HG03045 (cell line): ENCODE data around the gene TRIM36.

ENCODE experiments used
- ATAC-seq: cut with Tn5 transposase; IDR thresholded peaks from one replicate; pipeline ENCODE4 v1.9.1; 2021; ENCODE audit warnings: mild to moderate bottlenecking, moderate library complexity; ENCODE audit not compliant: unreplicated experiment

The TRIM36 gene

DNA sequence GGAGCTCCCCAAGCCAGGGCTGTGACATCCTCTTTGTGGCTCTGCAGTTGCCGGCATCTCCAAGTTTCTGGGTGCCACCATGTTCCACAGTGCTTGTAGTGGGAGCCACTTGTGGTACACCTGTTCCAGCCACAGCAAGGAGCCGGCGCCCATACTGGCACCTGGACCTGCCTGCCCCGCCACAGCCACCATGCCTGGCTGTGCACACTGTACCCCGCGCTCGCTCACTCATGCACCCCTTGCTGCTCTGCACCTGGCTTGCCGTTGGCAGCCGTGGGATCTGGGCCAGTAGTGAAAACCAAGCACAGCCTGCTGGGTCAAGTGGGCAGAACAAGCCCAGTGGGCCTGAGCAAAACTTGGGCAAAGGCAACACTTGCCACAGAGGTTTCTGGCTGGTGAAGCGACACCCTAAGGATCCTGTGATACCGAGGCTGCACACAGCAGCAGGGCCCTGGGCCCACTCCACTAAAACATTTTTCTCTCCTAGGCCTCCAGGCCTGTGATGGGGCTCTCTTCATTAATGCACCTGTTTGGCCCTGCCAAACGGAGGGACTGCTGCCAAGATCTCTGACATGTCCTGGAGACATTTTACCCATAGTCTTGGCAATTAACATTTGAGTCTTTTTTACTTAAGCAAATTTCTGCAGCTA, 2.8 kb downstream of the TRIM36 start:
- ATAC-seq, result no peak

DNA sequence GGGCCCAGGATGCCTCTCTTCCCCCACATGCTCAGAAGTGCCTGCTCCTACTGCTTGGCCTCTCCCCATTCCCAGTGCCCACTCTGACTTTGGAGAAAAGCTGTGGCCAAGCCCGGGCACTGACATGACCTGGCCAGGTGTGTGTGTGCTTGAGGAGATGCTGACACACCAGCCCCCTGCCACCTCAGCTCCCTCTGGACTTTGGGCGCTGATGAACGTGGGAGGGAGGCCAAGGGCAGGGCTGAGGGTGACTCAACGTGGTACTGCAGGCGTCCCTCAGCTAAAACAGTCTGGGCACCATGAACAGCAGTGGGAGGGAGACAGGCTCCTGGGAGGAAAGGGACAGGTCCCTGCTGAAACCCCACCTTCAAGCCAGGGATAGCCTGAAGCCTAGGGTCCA, 3.9 kb downstream of the TRIM36 start:
- ATAC-seq, result no peak

DNA sequence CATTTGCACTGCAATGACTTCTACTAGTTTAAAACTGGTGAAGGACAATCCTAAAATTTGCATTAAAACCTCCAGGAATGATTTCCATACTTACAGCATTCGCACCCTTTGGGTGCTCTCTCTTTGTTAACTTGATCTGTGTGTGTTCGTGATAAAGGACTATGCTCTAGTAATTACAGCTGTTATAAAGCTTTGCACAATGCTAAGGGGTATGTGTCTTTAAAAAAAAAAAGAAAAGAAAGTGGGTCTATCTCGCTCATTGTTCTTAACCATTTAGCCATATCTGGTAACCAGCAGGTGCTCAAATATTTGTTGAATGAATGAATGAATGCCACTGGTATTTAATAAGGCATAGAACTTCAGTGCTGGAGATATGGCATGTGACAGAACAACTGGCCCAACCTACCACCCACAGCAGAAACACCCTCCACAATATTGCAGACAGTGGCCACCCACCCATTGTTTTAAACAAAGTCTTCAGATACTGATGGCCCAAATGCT, 8.7 kb downstream of the TRIM36 start:
- ATAC-seq, result no peak

DNA sequence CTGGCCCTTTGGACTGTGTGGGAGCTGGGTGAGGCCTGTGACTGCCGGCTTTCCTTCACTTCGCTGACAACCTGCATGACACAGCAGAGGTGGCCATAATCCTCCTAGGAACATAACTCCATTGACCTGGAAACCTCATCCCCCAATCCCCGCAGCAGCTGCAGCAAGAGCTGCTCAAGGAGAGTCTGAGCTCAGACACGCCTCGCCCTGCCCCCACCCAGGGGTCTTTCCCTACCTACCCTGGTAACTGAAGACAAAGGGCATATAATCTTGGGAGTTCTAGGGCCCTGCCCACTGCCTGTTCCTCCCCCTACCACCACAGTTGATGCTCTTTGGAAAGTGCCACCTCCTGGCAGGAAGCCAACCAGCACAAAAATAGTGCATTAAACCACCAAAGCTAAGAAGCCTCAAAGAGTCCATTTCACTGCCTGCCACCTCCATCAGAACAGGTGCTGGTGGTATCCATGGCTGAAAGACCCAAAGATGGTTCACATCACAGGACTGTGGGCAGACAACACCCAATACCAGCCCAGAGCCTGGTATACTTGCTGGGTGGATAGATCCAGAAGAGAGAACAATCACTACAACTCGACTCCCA, 18.4 kb downstream of the TRIM36 start:
- ATAC-seq, result no peak

DNA sequence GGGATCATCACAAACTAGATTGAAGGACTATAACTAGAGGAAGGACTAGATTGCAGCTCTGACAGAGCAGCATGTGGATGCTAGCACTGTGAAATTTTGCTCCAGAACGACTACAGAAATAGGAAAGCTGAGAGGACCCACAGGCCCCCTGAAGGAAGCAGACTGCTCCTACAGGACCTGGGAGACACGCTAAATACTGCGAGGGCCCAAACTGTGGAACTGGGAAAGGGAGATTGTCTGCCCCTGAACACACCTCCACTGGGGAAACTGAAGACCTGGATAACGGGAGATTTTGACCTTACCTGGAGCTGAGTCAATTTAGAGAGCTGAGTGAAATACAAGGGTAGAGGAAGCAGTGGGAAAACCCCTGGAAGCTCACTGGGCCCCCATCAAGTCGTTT, 19.2 kb downstream of the TRIM36 start:
- ATAC-seq, result no peak

DNA sequence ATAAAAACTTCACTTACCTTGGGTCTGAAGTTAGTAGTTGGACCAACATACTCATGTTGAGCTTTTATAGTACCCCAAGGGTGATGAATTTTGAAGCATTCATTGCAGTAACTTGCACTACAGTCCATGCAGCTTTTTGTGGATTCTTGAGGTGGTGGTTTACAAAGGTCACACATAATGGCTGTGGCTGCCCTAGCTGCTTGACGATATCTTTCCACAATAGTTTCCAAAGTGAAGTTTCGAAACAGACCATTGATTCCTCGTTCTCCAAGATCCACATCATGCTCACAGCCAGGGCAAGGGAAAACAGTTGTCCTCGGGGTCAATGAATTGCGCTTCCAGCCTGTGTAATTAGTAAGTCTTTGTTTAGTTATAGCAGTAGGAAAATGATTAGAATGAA, 22.7 kb downstream of the TRIM36 start:
- ATAC-seq, result no peak

DNA sequence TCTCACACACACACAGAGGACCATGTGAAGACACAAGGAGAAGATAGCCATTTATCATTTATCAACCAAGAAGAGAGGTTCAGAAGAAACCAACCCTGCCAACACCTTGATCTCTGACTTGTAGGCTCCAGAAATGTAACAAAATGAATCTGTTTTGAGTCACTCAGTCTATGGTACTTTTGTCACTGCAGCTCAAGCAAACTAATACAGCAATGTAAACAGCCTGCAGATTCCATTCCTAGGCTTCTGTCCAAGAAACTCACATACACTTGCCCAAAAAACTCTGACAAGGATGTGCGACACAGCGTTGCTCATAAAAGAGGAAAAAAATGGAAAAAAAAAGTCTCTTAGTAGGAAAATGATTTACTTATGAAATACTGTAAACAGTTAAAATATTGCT, 33.4 kb downstream of the TRIM36 start:
- ATAC-seq, result no peak

DNA sequence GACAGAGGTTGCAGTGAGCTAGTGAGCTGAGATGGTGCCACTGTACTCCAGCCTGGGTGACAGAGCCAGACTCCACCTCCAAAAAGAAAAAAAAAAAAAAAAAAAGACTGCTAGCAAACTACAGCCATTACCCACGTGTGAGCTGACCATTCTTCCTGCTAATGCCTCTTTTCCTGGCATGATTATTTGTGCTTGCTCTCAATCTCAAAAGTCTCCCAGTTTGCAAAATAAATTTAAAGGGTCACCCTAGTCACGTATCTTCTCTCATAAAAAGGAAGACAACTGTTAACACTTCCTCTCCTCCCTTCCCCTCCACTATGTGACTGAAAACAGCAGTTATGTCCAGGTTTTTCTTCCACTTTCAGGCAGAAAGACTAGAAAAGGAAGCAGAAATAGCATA, 37.2 kb downstream of the TRIM36 start:
- no peak for ATAC-seq

DNA sequence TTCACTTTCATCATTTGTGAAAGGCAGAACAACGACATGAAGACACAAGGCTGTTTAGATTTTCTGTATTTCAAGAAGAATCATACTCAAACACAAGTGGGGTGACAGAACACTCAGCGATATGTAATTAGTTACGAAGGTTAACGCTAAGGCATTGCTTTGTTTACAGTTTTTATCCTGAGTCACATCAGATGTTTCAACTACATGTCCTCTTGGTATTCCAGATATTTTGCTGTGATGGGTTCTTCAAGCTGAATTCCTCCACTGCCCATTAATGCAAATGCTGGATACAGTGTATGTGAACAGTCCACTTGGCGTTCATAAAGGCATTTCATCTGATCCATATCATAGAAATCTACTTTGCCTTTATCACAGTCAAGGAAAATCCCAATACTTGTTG, 43.4 kb downstream of the TRIM36 start:
- ATAC-seq, result no peak

DNA sequence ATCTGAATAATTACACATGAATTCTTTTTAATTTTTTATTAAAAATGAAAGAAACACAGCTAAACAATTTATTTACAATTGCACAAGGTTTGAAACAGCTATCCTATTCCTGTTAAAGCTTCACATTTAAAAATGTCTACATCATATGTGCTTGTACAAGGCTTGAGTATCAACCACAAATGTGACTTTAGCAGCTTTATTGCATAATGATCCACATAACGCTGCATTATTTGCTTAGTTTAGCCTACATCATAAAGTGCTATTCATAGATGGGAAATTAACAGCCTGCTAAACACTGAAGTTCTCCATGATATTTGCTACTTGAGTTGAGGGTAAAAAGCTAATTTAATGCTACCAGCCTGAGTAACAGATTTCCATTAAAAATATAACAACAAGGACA, 45.0 kb downstream of the TRIM36 start:
- no peak for ATAC-seq

DNA sequence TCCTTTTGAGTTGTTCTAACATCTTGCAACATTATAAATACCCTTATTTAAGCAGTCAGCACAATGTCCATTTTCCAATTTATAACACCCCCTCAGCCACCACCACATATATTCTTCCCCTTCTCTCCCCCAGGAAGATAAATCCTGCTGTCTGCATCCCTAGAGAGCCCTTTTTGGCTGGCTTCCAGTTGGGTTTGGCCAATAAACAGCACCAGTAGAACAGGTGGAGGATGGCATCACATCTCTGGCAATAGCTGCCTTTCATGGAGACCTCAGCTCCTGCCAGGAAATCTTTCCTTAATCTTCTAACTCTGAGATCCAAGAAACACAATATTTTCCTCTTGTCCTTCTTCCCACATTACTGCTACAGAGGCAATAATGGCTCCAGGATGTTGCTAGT, 53.7 kb downstream of the TRIM36 start:
- no peak for ATAC-seq

DNA sequence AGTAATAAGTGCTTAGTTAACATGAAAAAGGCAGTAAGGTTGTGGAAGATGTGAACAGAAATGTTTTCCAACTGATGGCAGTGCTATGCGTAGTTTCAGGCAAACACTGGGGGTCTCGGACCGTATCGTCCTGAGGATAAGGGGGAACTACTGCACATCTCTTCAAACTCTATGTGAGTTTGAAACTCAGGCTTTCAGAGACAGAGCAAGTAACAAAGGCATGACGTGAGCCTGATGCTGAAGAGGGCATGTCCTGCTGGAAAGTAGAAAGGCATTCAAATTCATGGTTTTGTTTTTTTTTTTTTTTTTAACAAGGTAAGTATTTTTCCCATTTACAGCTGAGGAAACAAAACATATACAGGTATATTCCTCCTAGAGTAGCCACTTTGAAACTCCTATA, 59.9 kb downstream of the TRIM36 start:
- no peak for ATAC-seq

DNA sequence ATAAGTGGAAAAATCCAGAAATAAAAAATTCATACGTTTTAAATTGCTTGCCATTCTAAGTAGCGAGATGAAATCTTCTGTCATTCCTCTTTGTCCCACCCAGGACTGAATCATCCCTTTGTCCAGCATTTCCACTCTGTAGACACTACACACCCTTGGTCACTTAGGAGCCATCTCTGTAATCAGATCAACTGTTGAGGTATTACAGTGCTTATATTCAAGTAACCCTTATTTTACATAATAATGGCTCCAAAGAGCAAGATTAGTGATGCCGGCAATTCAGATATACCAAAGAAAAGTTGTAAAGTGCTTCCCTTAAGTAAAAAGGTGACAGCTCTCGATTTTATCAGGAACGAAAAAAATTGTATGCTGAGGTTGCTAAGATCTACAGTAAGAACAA, 60.4 kb downstream of the TRIM36 start:
- no peak for ATAC-seq

DNA sequence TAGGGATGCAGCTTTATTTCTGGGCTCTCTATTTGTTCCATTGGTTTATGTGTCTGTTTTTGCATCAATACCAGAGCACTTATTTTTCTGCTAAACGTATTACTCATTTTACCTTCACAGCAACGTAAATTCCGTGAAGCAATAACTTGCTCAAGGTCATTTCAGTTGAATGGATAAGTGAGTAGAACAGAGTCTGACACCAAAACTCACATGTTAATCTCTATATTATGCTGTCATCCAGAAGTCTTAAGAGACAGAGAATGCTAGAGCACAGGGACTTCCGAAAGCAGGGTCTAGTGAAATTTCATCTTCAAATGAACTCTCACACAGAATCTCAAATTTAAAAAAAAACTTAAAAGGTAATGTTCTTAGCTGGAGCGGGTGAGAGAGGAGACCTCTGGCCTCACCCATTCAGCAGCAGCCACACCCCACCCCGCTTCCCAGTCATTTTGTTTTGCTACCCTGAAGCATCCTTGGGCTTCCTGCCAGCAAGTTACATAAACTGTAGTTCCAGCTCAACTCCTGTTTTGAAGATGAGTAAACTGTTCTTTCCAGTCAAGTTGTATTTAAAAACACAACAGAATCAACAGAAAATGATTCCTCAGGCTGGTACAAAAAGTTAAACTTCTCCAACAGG, 69.3 kb downstream of the TRIM36 start:
- no peak for ATAC-seq

DNA sequence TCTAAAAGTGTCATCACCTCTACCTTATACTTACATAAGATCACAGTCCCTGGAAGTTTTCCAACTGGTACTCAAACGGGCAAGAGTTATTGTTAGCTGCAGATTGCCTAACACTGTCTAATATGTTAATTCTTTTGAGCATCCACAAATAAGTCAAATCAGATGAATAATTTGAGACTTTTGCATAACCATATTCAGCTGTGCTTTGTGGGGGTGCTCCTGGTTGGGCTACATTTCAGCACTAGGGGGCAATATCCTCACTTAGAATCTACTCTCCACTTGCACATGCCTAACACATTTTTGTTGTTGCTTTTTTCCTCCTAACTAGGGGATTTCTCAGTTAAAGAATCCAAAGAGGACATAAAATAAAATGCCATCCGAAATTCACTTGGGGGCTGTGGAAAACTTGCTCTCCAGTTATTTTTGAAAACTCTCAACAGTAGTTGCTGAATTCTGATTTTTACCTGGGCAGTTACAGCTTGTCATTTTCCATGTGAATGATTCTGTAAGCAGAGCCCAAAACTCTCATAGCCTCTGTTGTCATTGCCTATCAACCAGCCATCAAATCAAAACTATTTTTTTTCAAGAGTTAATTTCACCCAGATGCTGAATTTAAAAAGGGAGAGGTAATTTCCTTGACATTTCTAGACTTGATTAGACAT, 71.5 kb downstream of the TRIM36 start:
- peak; percentile 69 for ATAC-seq

DNA sequence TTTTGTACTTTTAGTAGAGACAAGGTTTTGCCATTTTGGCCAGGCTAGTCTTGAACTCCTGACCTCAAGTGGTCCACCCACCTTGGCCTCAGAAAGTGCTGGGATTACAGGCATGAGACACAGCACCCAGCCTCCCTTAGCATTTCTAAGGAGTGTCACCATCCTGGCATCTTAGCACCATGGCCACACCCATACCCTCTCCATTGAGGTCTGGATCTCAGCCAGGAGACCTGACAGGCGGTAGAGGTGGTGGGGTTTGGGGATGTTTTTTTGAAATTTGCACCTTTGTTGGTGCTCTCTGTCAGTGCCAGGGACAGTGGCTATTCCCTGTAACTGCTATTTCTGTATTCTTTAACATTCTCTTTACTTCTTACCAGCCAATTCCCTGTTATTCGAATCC, 72.5 kb downstream of the TRIM36 start:
- ATAC-seq, result no peak

DNA sequence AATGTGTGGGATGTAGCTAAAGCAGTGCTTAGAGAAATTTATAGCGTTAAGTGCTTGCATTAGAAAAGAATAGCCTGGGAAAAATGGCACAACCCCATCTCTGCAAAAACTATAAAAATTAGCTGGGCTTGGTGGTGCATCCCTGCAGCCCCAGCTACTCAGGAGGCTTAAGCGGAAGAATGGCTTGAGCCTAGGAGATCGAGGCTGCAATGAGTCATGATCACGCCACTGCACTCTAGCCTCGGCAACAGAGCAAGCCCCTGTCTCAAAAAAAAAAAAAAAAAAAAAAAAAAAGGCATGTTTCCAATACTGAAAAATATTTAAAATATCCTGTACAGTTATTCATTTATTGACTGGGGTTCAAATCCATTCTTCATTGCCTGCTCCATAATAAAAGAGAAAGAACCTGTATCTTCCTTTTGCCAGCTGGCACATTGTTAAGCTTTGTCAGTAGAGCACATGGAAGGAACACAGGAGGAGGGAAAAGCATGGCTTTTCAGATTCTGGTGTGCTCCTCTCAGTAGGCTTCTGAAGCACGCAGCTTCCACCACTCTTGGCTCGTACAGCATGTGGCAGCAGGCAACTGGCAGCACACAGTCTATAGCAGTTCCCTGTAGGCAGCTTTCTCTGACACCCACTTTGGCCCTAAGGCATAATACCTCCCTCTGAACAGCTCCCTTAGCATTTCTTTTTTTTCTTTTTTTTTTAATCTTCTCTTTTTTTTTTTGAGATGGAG, 73.5 kb downstream of the TRIM36 start:
- ATAC-seq, result no peak

DNA sequence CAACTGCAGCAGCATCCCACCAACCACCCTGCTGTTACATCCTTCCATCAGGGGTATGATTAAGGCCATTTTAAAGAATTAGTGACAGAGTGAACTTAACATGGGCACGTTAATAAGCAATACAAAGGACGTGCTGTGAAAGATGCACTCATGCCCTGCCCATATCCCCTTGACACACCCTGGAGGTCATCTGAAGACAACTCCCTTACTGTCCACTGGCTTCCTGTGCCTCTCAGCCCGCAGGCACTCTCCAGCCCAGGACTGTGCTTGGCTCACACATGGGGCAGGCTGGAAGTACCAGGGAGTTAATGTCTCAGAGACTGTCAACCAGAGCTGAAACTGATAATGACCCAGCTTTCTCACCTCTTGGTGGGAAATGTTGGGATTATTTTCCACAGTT, 81.8 kb downstream of the TRIM36 start:
- no peak for ATAC-seq

DNA sequence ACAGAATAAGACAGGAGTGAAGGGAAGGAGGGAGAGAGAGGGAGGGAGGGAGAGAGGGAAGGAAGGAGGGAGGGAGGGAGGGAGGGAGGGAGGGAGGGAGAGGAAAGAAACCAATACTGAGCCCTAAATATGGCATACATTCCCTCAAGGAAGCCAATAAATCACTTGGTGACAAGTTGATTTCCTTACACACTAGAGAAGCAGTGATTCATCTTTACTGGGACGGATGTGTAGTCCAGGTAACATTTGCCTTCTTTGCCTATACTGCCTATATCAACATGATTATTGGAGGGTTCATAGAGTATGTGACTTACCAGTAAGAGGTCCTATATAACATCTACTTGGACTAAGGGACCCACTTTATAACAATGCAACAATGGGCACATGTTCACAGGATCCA, 83.2 kb downstream of the TRIM36 start:
- no peak for ATAC-seq

DNA sequence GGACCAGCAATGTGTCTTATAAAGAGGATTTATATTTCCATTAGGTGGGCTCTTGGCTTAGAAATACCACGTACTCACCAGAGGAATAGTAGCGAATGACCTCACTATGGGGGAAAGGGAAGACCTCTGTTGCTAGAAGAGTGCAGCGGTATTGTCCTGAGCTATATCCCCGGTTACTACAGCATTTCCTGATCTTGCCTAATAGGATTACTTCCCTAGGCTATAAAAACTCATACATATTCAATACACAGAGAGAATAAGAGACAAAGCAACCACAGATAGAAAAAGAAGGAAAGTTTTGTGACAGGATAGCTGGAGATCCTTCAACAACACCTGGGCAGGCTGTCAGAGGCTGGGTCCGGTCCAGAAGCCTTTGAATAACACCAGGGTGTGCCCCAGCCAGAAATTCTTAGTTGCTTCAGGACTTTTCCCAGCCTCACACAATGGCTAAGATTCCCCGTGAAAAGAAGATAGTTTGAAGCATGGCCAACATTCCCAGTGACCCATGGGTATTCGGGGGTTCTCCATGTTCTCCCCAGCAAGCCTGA, 85.4 kb downstream of the TRIM36 start:
- ATAC-seq, result no peak
